GM21619 (cell line): ENCODE results near the gene EPS15.
A peak's percentile ranks its signal among the peaks of the same experiment; 100 is the strongest.
"Not testable (repeated sequence)": the region's sequence is repeated elsewhere in the genome, so short reads cannot be mapped to it uniquely, and the experiment has no call there.

Experiments used
- ATAC-seq: cut with Tn5 transposase; IDR thresholded peaks from one replicate; pipeline ENCODE4 v1.9.1; 2021; ENCODE audit not compliant: unreplicated experiment

The EPS15 gene

DNA sequence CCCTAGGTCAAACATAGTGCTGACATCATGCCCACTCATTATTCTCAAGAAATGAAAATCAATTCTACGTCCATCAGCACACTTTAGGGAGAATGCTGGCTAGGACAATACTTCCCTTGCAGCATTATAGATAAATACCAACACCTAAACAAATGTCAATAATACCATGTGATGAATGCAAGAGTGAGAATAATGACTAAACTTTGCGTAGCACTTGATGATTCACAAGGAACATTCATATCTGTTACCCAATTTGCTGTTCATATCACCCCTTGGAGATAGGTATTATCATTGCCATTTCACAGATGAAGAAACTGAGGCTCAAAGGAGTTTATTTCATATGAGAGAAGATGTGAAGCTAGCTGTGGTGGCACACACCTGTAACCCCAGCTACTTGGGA, 24.8 kb upstream of the EPS15 start:
- no peak for ATAC-seq

- ATAC-seq, result no peak
Observed at GRCh38 chr1:51542158-51542953, 23.3 kb upstream of the EPS15 start.

DNA sequence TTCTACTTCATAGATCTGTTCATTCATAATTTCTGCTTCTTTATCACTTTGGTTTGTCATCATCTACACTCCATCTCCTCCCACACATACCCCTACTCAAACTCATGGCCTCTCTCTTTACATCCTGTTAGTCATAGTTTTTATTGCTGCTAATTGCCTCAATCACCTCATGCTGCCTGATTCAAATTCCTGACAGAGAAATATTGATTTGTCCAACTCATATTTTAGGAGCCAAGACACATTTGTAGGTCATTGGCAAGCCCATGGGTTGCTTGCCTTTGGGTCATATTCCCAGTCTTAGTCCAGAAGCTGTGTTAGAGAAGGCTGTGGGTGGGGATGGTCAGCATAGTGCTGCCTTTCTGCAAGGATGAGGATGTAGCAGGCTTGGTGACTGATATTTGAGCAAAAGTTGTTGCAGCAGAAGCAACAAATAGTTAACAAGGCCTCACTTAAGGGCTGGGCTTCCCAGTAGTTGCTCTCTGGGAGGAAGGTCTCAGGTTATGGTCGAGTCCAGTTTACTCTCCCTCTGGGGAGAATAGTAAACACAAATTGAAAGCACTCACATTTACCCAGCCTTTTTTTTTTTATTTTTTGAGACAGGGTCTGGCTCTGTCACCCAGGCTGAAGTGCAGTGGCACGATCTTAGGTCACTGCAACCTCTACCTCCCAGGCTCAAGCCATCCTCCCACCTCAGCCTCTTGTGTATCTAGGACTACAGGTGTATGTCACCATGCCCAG, 22.4 kb upstream of the EPS15 start:
- ATAC-seq, result no peak

GRCh38 chr1:51537568-51537967, 18.5 kb upstream of the EPS15 start:
- ATAC-seq, result no peak

GRCh38 chr1:51535006-51535592, 16.0 kb upstream of the EPS15 start:
- no peak for ATAC-seq

- ATAC-seq, result no peak
Observed at GRCh38 chr1:51534447-51534846, 15.4 kb upstream of the EPS15 start.

- no peak for ATAC-seq
Observed at GRCh38 chr1:51532853-51533252, 13.8 kb upstream of the EPS15 start.

DNA sequence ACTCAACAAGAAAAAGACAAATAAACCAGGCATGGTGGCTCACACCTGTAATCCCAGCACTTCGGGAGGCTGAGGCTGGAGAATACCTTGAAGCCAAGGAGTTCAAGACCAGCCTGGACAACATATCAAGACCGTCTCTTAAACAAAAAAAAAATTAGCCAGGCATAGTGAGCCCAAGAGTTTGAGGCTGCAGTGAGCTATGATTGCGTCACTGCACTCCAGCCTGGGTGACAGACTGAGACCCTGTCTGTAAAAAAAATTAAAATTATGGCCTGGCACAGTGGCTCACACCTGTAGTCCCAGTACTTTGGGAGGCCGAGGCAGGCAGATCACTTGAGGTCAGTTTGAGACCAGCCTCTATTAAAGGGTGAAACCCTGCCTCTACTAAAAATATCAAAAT, 11.4 kb upstream of the EPS15 start:
- not testable (repeated sequence) for ATAC-seq

DNA sequence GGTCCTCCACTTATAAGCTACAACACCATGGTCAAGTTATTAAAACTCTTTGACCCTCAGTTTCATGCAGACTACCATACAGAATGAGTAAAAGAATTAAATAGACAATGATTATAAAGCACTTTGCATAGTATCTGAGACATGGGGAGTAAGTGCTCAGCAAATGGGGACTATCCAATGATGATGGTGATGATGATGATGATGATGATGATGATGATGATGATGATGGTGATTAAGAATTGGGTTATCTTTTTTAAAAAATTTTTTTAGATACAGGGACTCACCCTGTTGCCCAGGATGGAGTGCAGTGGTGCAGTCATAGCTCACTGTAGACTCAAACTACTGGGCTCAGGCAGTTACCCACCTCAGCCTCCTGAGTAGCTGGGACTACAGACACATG, 8.1 kb upstream of the EPS15 start:
- no peak for ATAC-seq

GRCh38 chr1:51526248-51526647, 7.2 kb upstream of the EPS15 start:
- ATAC-seq, result peak; percentile 47

DNA sequence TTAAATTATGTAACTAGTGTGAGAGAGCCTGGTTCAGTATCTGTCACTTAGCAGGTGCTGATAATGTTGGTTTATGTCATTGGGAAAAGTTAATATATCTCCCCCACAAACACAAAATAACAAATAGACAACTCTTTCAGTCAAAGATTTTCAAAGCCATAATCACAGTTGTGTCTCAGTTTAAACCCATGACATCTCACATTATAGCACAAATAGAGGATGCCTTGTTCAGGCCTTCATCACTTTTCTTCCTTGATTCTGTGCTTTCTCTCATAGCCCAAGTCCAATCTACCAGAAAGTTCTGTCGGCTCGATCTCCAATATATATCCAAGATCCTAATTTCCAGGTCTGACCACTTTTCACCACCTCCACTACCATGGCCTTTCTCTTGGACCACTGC, 6.2 kb upstream of the EPS15 start:
- no peak for ATAC-seq

- no peak for ATAC-seq
Observed at GRCh38 chr1:51524817-51525216, 5.8 kb upstream of the EPS15 start.

- no peak for ATAC-seq
Observed at GRCh38 chr1:51523931-51524330, 4.9 kb upstream of the EPS15 start.

- ATAC-seq, result no peak
Observed at GRCh38 chr1:51520700-51521248, 1.7 kb upstream of the EPS15 start.

GRCh38 chr1:51519865-51520699, 1.0 kb upstream of the EPS15 start:
- no peak for ATAC-seq

GRCh38 chr1:51518586-51519047, 449 bp downstream of the EPS15 start:
- ATAC-seq, result peak; percentile 41

DNA sequence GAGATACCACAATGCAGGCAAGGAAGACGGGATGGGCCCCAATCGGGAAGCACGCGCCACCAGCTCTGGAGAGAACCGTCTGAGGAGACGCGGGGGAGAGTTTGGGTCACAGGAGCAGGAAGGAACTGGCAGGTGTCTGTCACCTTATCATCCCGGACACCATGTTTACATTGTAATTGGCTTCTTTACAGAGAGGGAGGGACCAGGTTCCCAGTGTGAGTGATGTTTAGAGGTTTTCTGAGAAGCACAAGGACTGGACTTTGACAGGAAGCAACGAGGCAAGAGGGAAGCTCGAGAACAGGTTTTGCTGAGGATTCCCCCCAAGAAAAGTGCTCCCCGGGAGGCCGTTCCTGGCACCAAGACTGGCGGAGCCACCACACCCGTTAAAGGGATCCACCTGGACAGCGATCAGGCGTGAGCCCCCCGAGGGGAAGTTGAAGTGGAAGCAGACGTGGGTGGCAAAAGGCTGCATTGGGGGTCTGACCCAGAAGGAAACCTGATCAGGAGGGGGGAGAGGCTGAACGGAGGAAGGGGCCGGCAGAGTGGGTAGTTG, 957 bp downstream of the EPS15 start:
- ATAC-seq, result peak; percentile 40

GRCh38 chr1:51517361-51518032, 1.6 kb downstream of the EPS15 start:
- no peak for ATAC-seq

GRCh38 chr1:51516649-51517158, 2.4 kb downstream of the EPS15 start:
- ATAC-seq, result no peak
